Psoas muscle (tissue), 8 donors: ENCODE data around the gene DAPK3. TPM values are rescaled to one million over a fixed set of nuclear protein-coding genes. Genes with fewer than 3 reads are reported as not detected.

ENCODE experiments used
- ATAC-seq, 4 donors: fragments of 200-7000 bp; cut with Tn5 transposase; one replicate each; pipeline ENCODE4 v1.9.1; 2020; ENCODE audit warnings: moderate library complexity in 3 of 4, mild to moderate bottlenecking in 2 of 4
- DNase-seq, 2 donors: peaks; one replicate each; pipeline ENCODE4 v3.0.0-alpha.2; 2020
- H3K27ac ChIP-seq: fragments of 200-600 bp; one replicate; pipeline ENCODE4 v1.8.0; 2022
- H3K27me3 ChIP-seq, 3 donors: fragments of 200-600 bp in 1 of 3; one replicate each; pipeline versions ENCODE4 v1.6.1 to v1.8.0; 2013 to 2022; ENCODE audit warnings: low read length in 2 of 3, mild to moderate bottlenecking in 2 of 3, moderate library complexity in 1 of 3; ENCODE audit not compliant: insufficient read depth in 3 of 3
- H3K36me3 ChIP-seq, 2 donors: fragments of 200-600 bp in 1 of 2; one replicate each; pipeline versions ENCODE4 v1.6.1 to v1.8.0; 2013 to 2022; ENCODE audit warnings: low read depth in 1 of 2, mild to moderate bottlenecking in 1 of 2, moderate library complexity in 1 of 2; ENCODE audit not compliant: insufficient read depth in 1 of 2
- H3K4me1 ChIP-seq: fragments of 200-600 bp; one replicate; pipeline ENCODE4 v1.8.0; 2022
- H3K4me3 ChIP-seq: fragments of 200-600 bp; one replicate; pipeline ENCODE4 v1.8.0; 2022; ENCODE audit warnings: mild to moderate bottlenecking
- H3K9me3 ChIP-seq: fragments of 200-600 bp; one replicate; pipeline ENCODE4 v1.8.0; 2022
- WGBS, 3 donors: extraction: QIAGEN DNeasy Blood & Tissue Kit; methylation state at CpG; one replicate each; pipeline versions ENCODE4 v1.1.6 to v1.1.7; 2013; 5-methylcytosine and 5-hydroxymethylcytosine counted together
- intact Hi-C, 2 donors: fragments of 100-400 bp; cut with DNase I; formaldehyde crosslinking; loops; one replicate each; pipeline versions ENCODE4 v1.11.0 to v1.14.2; 2022
- polyA plus RNA-seq, 3 donors: library from polyadenylated mRNA; stranded (reverse); fragments of 200-250 nt; gene quantifications; one replicate each; pipeline ENCODE4 v1.2.3, GENCODE V29; 2013
- total RNA-seq, 4 donors: library from RNA; stranded (reverse); fragmentation: NEBNext Ultra II Directional in 2 of 4; extraction: Animal tissue kit (Norgen Biotek cat#: 25700) in 2 of 4; gene quantifications; one replicate each; pipeline versions ENCODE4 v1.2.1 to v1.2.4, GENCODE V29; 2021 to 2023
- TF ChIP-seq, protein P1 (sequence below): fragments of 200-600 bp; IDR thresholded peaks from one replicate; pipeline ENCODE4 v1.8.0; 2022; ENCODE audit warnings: antibody characterized with exemption
- donor health status: healthy with polysubstance abuse.
- donor health status: DM: no; HTN: no; CAD: no; lungs with moderate emphysema.
- donor health status: Bipolar disorder and iron deficiency.
- donor health status: healthy.
- donor health status: DM: yes; HTN: yes; CAD: no.
- donor health status: DM: no; HTN: no; CAD: no.
- donor health status: DM: no; HTN: no; CAD: no.
- donor health status: DM: yes; HTN: yes; CAD: no.

Gene DAPK3
- total and polyA plus RNA-seq, 7 donors, result 92.6 to 176 (median 142) TPM

DNA sequence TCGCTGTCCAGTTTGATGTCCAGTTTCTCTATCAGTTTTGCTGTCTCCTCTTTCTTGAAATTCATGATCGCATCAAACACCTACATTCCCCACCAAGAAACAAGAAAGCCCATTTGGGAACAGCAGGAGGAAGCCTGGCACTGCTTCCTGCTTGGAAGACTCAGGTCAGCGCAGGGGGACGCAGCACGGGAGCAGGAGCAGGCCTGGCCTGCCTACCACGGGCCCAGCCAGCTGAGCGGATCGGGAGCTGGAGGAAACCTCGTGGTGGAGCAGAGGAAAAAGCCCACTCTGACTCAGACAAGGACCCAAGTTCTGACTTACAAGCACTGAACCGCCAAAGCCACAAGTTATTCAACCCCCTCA lies 10.5 kb upstream of the DAPK3 start:
- TF ChIP-seq, protein P1, sequence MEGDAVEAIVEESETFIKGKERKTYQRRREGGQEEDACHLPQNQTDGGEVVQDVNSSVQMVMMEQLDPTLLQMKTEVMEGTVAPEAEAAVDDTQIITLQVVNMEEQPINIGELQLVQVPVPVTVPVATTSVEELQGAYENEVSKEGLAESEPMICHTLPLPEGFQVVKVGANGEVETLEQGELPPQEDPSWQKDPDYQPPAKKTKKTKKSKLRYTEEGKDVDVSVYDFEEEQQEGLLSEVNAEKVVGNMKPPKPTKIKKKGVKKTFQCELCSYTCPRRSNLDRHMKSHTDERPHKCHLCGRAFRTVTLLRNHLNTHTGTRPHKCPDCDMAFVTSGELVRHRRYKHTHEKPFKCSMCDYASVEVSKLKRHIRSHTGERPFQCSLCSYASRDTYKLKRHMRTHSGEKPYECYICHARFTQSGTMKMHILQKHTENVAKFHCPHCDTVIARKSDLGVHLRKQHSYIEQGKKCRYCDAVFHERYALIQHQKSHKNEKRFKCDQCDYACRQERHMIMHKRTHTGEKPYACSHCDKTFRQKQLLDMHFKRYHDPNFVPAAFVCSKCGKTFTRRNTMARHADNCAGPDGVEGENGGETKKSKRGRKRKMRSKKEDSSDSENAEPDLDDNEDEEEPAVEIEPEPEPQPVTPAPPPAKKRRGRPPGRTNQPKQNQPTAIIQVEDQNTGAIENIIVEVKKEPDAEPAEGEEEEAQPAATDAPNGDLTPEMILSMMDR, result no peak
- Histone ChIP-seq H3K36me3 (peaks cover 40 to 83% of the 10 kb centered on the region in 2 donors), H3K27me3 (no peaks in the 10 kb centered on the region), H3K4me3 (no peak overlapping the region), H3K9me3 (no peaks in the 10 kb centered on the region), H3K27ac (peak overlapping the region; percentile 21), H3K4me1 (peaks cover 33% of the 10 kb centered on the region)
- ATAC-seq (no peak), DNase-seq (no peak)
- intact Hi-C loops, result loop anchor here in 1 of 2 donors (5.0 to 10.0 kb wide), 2 partner anchors 81 to 223 kb away; no protein-coding TSS in a partner anchor
- WGBS, 3 donors, result 86 to 90% (median 87%) methylated on average over 10 of the region's 10 CpGs

DNA sequence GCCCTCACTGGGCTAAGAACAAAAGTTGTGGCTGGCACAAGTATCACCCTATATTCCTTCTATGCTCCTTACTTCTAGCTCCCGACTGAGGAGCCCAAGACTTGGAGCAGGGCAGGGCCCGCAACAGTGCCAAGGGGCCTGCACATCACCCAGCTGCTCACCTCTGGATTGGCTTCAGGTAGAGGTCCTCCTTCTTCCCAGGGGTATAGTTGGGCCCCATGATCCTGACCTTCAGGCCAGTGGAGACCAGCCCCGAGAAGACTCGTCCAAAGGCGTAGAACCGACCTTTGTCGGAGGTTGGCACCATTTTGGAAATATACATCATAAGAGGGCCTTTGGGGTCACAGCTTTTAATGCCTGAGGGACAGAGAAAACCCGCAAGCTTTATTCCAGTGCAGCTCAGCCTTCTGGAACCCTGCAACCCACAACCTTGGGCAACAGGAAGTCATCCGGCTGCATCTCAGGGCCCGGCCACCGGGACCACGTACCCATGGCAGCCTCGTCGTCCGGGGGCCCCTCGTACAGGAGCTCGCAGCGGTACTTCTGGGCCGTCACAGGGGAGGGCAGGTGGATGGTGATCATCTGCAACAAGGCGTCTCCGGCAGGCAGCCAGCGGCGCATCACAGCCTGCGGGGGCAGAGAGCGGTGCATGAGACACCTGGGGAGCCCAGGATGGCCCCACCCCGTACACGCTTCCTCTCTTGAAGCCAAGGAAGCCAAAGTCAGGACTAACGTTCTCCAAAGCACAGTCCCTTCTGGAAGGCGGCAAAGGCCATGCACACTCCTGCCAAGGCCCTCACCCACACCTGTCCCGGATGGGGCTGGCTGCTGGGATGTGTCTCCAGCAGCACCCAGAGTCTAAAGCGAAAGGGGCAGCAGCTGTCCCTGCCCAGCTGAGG lies 9.7 kb upstream of the DAPK3 start:
- H3K4me1 ChIP-seq, result peaks cover 30% of the 10 kb centered on the region
- intact Hi-C loops, result loop anchor here in 1 of 2 donors (5.0 to 10.0 kb wide), 2 partner anchors 82 to 224 kb away; no protein-coding TSS in a partner anchor
- TF ChIP-seq, protein P1, result no peak
- WGBS, 3 donors, result 77 to 83% (median 80%) methylated on average over 31 of the region's 31 CpGs
- DNase-seq, result no peak
- ATAC-seq, result no peak
- H3K4me3 ChIP-seq, result no peak overlapping the region
- no peaks in the 10 kb centered on the region for H3K27me3 ChIP-seq
- H3K27ac ChIP-seq, result peak overlapping the region; percentile 21
- H3K9me3 ChIP-seq, result no peaks in the 10 kb centered on the region
- peaks cover 40 to 90% of the 10 kb centered on the region in 2 donors for H3K36me3 ChIP-seq

DNA sequence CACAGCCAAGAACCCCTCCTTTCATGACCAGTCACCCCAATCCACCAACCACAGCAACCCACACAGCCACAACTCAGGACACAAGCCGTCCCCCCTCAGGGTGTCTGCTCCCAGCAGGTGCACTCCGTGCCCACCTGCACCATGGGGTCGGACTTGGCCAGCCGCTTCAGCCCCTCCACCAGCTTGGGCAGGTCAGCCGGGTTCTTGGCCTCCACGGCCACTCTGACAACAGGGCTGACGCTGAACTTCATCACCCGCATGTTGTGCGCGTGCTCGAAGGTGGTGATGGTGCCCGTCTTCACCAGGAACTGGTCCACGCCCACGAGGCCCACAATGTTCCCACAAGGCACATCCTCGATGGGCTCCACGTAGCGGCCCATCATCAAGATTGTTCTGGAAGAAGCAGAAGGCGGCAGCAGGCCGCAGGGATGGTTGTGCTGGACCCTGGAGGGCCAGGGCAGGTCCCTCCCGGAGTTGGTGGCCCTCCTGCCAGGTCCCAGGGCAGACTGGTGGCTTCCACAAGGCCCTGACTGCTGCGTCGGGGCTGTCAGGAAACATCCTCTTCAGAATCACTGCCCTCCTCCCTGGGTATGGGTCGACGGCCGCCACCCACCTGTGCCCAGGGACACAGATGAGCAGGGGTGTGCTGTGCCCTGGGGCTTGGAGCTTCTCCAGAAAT lies 8.9 kb upstream of the DAPK3 start:
- no peak for DNase-seq
- H3K9me3 ChIP-seq, result no peaks in the 10 kb centered on the region
- ATAC-seq, result no peak
- 86 to 87% (median 87%) methylated on average over 24 to 25 of the region's 25 CpGs for WGBS, 3 donors
- TF ChIP-seq, protein P1, result no peak
- H3K36me3 ChIP-seq, result peaks cover 40 to 97% of the 10 kb centered on the region in 2 donors
- intact Hi-C loops, result loop anchor here in 1 of 2 donors (5.0 to 10.0 kb wide), 2 partner anchors 82 to 225 kb away; no protein-coding TSS in a partner anchor
- no peaks in the 10 kb centered on the region for H3K27me3 ChIP-seq
- H3K4me3 ChIP-seq, result no peak overlapping the region
- H3K4me1 ChIP-seq, result peaks cover 30% of the 10 kb centered on the region
- peak overlapping the region; percentile 21 for H3K27ac ChIP-seq

DNA sequence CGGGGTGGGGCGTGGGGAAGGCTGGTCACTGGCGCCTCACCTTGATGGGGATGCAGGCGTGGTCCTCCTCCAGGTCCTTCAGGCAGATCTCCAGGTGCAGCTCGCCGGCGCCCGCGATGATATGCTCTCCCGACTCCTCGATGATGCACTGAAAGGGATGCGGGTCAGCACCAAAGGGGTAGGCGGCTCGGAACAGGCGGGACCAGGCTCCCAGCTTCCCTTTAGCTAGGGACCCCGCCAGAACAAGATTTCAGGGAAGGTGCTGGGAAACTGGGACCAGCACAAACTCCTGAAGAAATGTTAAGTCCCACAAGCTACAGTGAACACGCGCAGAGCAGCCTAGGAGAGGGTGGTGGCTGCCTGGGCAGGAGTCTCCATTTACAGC lies 8.4 kb upstream of the DAPK3 start:
- peaks cover 30% of the 10 kb centered on the region for H3K4me1 ChIP-seq
- ATAC-seq, result no peak
- TF ChIP-seq, protein P1, result no peak
- no peak for DNase-seq
- H3K27me3 ChIP-seq, result no peaks in the 10 kb centered on the region
- no peaks in the 10 kb centered on the region for H3K9me3 ChIP-seq
- H3K36me3 ChIP-seq, result peaks cover 38 to 94% of the 10 kb centered on the region in 2 donors
- H3K27ac ChIP-seq, result no peak overlapping the region
- WGBS, 3 donors, result 89 to 93% (median 92%) methylated on average over 16 to 18 of the region's 18 CpGs
- no peak overlapping the region for H3K4me3 ChIP-seq
- intact Hi-C loops, result no loop called here
